ENCODE results near the gene MACROD2. TPM values are rescaled to one million over a fixed set of nuclear protein-coding genes. Genes with fewer than 3 reads are reported as not detected.

MACROD2 gene
- total RNA-seq, 1 experiment from 2014 or later, result 1.6 TPM

GRCh38 chr20:15951658-15952057 is 1956.3 kb downstream of the MACROD2 start:
- Histone ChIP-seq H2BK20ac (ENCODE audit: low read depth, low read length, poor library complexity, severe bottlenecking) (no peak overlapping the region), H3K9me3 (ENCODE audit: control insufficient read depth, low read depth, low read length) (no peaks in the 10 kb centered on the region), H3K14ac (ENCODE audit: insufficient read depth, low read length) (no peak overlapping the region), H4K20me1 (ENCODE audit: control insufficient read depth, insufficient read depth, insufficient read length) (no peaks in the 10 kb centered on the region), H4K5ac (ENCODE audit: insufficient read length, low read depth, low read length) (no peak overlapping the region), H2BK15ac (ENCODE audit: low read depth, low read length) (no peak overlapping the region), H3K4me1 (ENCODE audit: insufficient read depth, low read length) (no peaks in the 10 kb centered on the region), H3K56ac (ENCODE audit: insufficient read length, low read depth, low read length) (no peak overlapping the region), H3K18ac (ENCODE audit: insufficient read length, low read depth, low read length) (no peak overlapping the region), H3K4ac (ENCODE audit: low read depth, low read length) (no peak overlapping the region), H2BK12ac (ENCODE audit: insufficient read length, low read depth, low read length) (no peak overlapping the region), H3K79me1 (ENCODE audit: insufficient read depth, low read depth, low read length, poor library complexity, severe bottlenecking) (no peaks in the 10 kb centered on the region), H3K27me3 (ENCODE audit: insufficient read depth, low read length) (no peaks in the 10 kb centered on the region), H3K27ac (ENCODE audit: insufficient read length, low read depth, low read length) (no peak overlapping the region), H2AK5ac (ENCODE audit: insufficient read length, low read length) (no peak overlapping the region), H4K8ac (replicated peaks; ENCODE audit: insufficient read length, low read depth, low read length) (no peak overlapping the region), H2BK120ac (ENCODE audit: low read depth, low read length, poor library complexity, severe bottlenecking) (no peak overlapping the region), H3K4me2 (ENCODE audit: insufficient read depth, insufficient read length, low read length) (no peak overlapping the region), H2BK5ac (ENCODE audit: insufficient read length, low read length) (no peak overlapping the region), H3K23ac (ENCODE audit: insufficient read length, low read depth, low read length) (no peak overlapping the region), H3T11ph (ENCODE audit: low read length) (no peak overlapping the region), H3K79me2 (ENCODE audit: insufficient read depth, low read length) (no peaks in the 10 kb centered on the region), H3K23me2 (ENCODE audit: insufficient read length, low read depth, low read length, poor library complexity, severe bottlenecking) (no peaks in the 10 kb centered on the region), H4K91ac (ENCODE audit: insufficient read length, low read depth, low read length) (no peak overlapping the region), H2AFZ (ENCODE audit: low read length) (no peak overlapping the region), H3K9ac (ENCODE audit: extremely low read depth, insufficient read length, low read length) (no peak overlapping the region)
- no peaks in the 10 kb centered on the region for H3K36me3 Mint-ChIP-seq (ENCODE audit: insufficient read depth in 1 of 3, low read depth in 3 of 3)
- peaks cover 37 to 41% of the 10 kb centered on the region in 2 experiments for H3K4me1 Mint-ChIP-seq
- DNase-seq, result no peak
- no peaks in the 10 kb centered on the region for H3K27me3 Mint-ChIP-seq (ENCODE audit: low read depth)
- H3K27ac Mint-ChIP-seq, result no peak overlapping the region; a peak in 1 of 7 replicates
- no peak for TF ChIP-seq CTCF (conservative IDR thresholded peaks at IDR 0.05)
- H3K9me3 Mint-ChIP-seq, result no peaks in the 10 kb centered on the region
- H3K4me3 Mint-ChIP-seq, result no peak overlapping the region
- WGBS (ENCODE audit: extremely low coverage, insufficient read length, low lambda C conversion rate), result no CpG with 5 or more reads among the region's 8 CpGs

All from H9 (cell line).